Body of pancreas (tissue), 4 donors: ENCODE results near the gene ARHGAP22.

Experiments used
- CTCF ChIP-seq, 7 experiments: fragments of 450-650 bp in 4 of 7; fragments of 200-600 bp in 3 of 7; sonication (generic) in 3 of 7; IDR thresholded peaks; one replicate each; pipeline ENCODE4 v1.5.1; 2016 to 2019; ENCODE audit warnings: antibody characterized with exemption in 7 of 7
- POLR2A ChIP-seq, 3 donors: fragments of 450-650 bp; IDR thresholded peaks; one replicate each; pipeline ENCODE4 v1.6.1; 2016; ENCODE audit warnings: antibody characterized with exemption in 3 of 3, mild to moderate bottlenecking in 2 of 3

GRCh38 chr10:48507933-48508790 is 96.7 kb downstream of the ARHGAP22 start:
- TF ChIP-seq CTCF (IDR thresholded peaks at IDR 0.05) (no peak), POLR2A (IDR thresholded peaks at IDR 0.05) (no peak)
